Spinal cord (tissue), 10 donors: ENCODE results near the gene RWDD4. TPM values are rescaled to one million over a fixed set of nuclear protein-coding genes. Genes with fewer than 3 reads are reported as not detected.

Source experiments
- DNase-seq, 6 donors: peaks; one replicate each; pipeline versions ENCODE4 v3.0.0 to v3.0.0-alpha.2; 2013 to 2015; ENCODE audit warnings: low spot score in 6 of 6, low read depth in 4 of 6
- H3K27ac ChIP-seq: one replicate; pipeline ENCODE4 v1.5.1; 2013; ENCODE audit warnings: low read depth, low read length, control low read depth
- H3K27me3 ChIP-seq: one replicate; pipeline ENCODE4 v1.6.1; 2013; ENCODE audit warnings: low read length; ENCODE audit not compliant: control insufficient read depth, insufficient read depth
- H3K36me3 ChIP-seq: one replicate; pipeline ENCODE4 v1.6.1; 2013; ENCODE audit warnings: low read length; ENCODE audit not compliant: control insufficient read depth, insufficient read depth
- H3K4me1 ChIP-seq: one replicate; pipeline ENCODE4 v1.6.1; 2013; ENCODE audit warnings: low read length; ENCODE audit not compliant: control insufficient read depth, insufficient read depth
- H3K4me3 ChIP-seq: one replicate; pipeline ENCODE4 v1.5.1; 2013; ENCODE audit warnings: low read depth, low read length, control low read depth
- H3K9me3 ChIP-seq: one replicate; pipeline ENCODE4 v1.6.1; 2013; ENCODE audit warnings: low read length; ENCODE audit not compliant: control insufficient read depth, insufficient read depth
- WGBS: methylation state at CpG from one replicate; pipeline ENCODE4 v1.1.5; 2013; ENCODE audit warnings: missing lambda C conversion rate; ENCODE audit not compliant: insufficient coverage; 5-methylcytosine and 5-hydroxymethylcytosine counted together
- polyA plus RNA-seq, 2 donors: library from polyadenylated mRNA; unstranded; fragments of 120-200 nt; gene quantifications; one replicate each; pipeline ENCODE4 v1.2.1, GENCODE V29; 2013; ENCODE audit not compliant: insufficient read length in 2 of 2
- total RNA-seq, 2 donors: library from RNA; depleted of rRNA in 1 of 2; stranded (reverse); fragments of 120-200 nt in 1 of 2; fragments of >200 nt in 1 of 2; gene quantifications; one replicate each; pipeline versions ENCODE4 v1.2.3 to v1.2.4, GENCODE V29; 2013 to 2014
- donor health status: healthy.

Gene RWDD4
- total and polyA plus RNA-seq, 4 donors: 20.9 to 31.1 (median 24.2) TPM

GRCh38 chr4:183611210-183611830 lies 47.7 kb downstream of the RWDD4 start:
- H3K36me3 ChIP-seq: no peaks in the 10 kb centered on the region
- WGBS: 60% methylated on average over 1 of the region's 15 CpGs
- peak overlapping the region; percentile 33 for H3K27ac ChIP-seq
- H3K9me3 ChIP-seq: no peaks in the 10 kb centered on the region
- H3K27me3 ChIP-seq: no peaks in the 10 kb centered on the region
- H3K4me3 ChIP-seq: no peak overlapping the region
- DNase-seq: no peak
- H3K4me1 ChIP-seq: no peaks in the 10 kb centered on the region

- Histone ChIP-seq H3K27ac (peak overlapping the region; percentile 33), H3K4me3 (no peak overlapping the region), H3K27me3 (no peaks in the 10 kb centered on the region), H3K9me3 (no peaks in the 10 kb centered on the region), H3K4me1 (no peaks in the 10 kb centered on the region), H3K36me3 (no peaks in the 10 kb centered on the region)
- DNase-seq: peak in 2 of 6 donors; percentile 36 to 49
- WGBS: 66% methylated on average over 6 of the region's 7 CpGs
These were observed 48.4 kb downstream of the RWDD4 start for GRCh38 chr4:183610613-183611012.

- Histone ChIP-seq H3K36me3 (no peaks in the 10 kb centered on the region), H3K27me3 (no peaks in the 10 kb centered on the region), H3K27ac (no peak overlapping the region), H3K4me3 (no peak overlapping the region), H3K4me1 (no peaks in the 10 kb centered on the region), H3K9me3 (no peaks in the 10 kb centered on the region)
- DNase-seq: no peak
- WGBS: no CpG with 5 or more reads among the region's 2 CpGs
These were observed 49.0 kb downstream of the RWDD4 start for GRCh38 chr4:183610033-183610432.

GRCh38 chr4:183609151-183609550 lies 49.8 kb downstream of the RWDD4 start:
- Histone ChIP-seq H3K27me3 (no peaks in the 10 kb centered on the region), H3K4me1 (no peaks in the 10 kb centered on the region), H3K9me3 (no peaks in the 10 kb centered on the region), H3K4me3 (no peak overlapping the region), H3K27ac (no peak overlapping the region), H3K36me3 (no peaks in the 10 kb centered on the region)
- DNase-seq: no peak
- WGBS: 83% methylated on average over 5 of the region's 9 CpGs

- DNase-seq: no peak
- no peaks in the 10 kb centered on the region for H3K27me3 ChIP-seq
- H3K4me3 ChIP-seq: no peak overlapping the region
- H3K9me3 ChIP-seq: no peaks in the 10 kb centered on the region
- no peaks in the 10 kb centered on the region for H3K36me3 ChIP-seq
- H3K27ac ChIP-seq: no peak overlapping the region
- no CpG with 5 or more reads among the region's 4 CpGs for WGBS
- no peaks in the 10 kb centered on the region for H3K4me1 ChIP-seq
These were observed 51.1 kb downstream of the RWDD4 start for GRCh38 chr4:183607894-183608293.

GRCh38 chr4:183602557-183603027 lies 56.4 kb downstream of the RWDD4 start:
- Histone ChIP-seq H3K27ac (no peak overlapping the region), H3K36me3 (no peaks in the 10 kb centered on the region), H3K4me1 (no peaks in the 10 kb centered on the region), H3K9me3 (no peaks in the 10 kb centered on the region), H3K27me3 (no peaks in the 10 kb centered on the region), H3K4me3 (no peak overlapping the region)
- DNase-seq: peak in 2 of 6 donors; percentile 52 to 67
- no CpG with 5 or more reads among the region's 6 CpGs for WGBS

- H3K4me3 ChIP-seq: no peak overlapping the region
- no CpG with 5 or more reads among the region's 1 CpG for WGBS
- peak in 2 of 6 donors; percentile 75 to 76 for DNase-seq
- no peaks in the 10 kb centered on the region for H3K4me1 ChIP-seq
- H3K36me3 ChIP-seq: no peaks in the 10 kb centered on the region
- H3K9me3 ChIP-seq: no peaks in the 10 kb centered on the region
- no peaks in the 10 kb centered on the region for H3K27me3 ChIP-seq
- no peak overlapping the region for H3K27ac ChIP-seq
These were observed 57.6 kb downstream of the RWDD4 start for GRCh38 chr4:183601381-183601780.

- no peaks in the 10 kb centered on the region for H3K9me3 ChIP-seq
- no peaks in the 10 kb centered on the region for H3K36me3 ChIP-seq
- no peak overlapping the region for H3K4me3 ChIP-seq
- H3K27ac ChIP-seq: no peak overlapping the region
- no peaks in the 10 kb centered on the region for H3K4me1 ChIP-seq
- 70% methylated on average over 1 of the region's 3 CpGs for WGBS
- no peaks in the 10 kb centered on the region for H3K27me3 ChIP-seq
- no peak for DNase-seq
These were observed 58.7 kb downstream of the RWDD4 start for GRCh38 chr4:183600189-183600685.

GRCh38 chr4:183599690-183600089 lies 59.3 kb downstream of the RWDD4 start:
- H3K9me3 ChIP-seq: no peaks in the 10 kb centered on the region
- H3K27ac ChIP-seq: no peak overlapping the region
- H3K4me3 ChIP-seq: no peak overlapping the region
- no peak for DNase-seq
- no peaks in the 10 kb centered on the region for H3K4me1 ChIP-seq
- no peaks in the 10 kb centered on the region for H3K36me3 ChIP-seq
- H3K27me3 ChIP-seq: no peaks in the 10 kb centered on the region

- Histone ChIP-seq H3K9me3 (no peaks in the 10 kb centered on the region), H3K4me1 (no peaks in the 10 kb centered on the region), H3K27me3 (no peaks in the 10 kb centered on the region), H3K4me3 (no peak overlapping the region), H3K27ac (no peak overlapping the region), H3K36me3 (no peaks in the 10 kb centered on the region)
- DNase-seq: no peak
These were observed 59.7 kb downstream of the RWDD4 start for GRCh38 chr4:183599284-183599683.
